ENCODE data around the gene HDAC4. TPM values are rescaled to one million over a fixed set of nuclear protein-coding genes. Genes with fewer than 3 reads are reported as not detected.

HDAC4 gene
- total RNA-seq, 4 donors from 2014 or later, result 68.0 to 123 (median 86.5) TPM

GRCh38 chr2:239012228-239012627 lies 388.6 kb downstream of the HDAC4 start:
- H3K36me3 ChIP-seq, result no peaks in the 10 kb centered on the region
- no peak overlapping the region for H3K27ac ChIP-seq
- TF ChIP-seq POLR2A (IDR thresholded peaks at IDR 0.05), result no peak
- TF ChIP-seq EP300 (IDR thresholded peaks at IDR 0.05), result no peak
- TF ChIP-seq CTCF (IDR thresholded peaks at IDR 0.05), result no peak
- H3K9me3 ChIP-seq, result no peaks in the 10 kb centered on the region
- DNase-seq (ENCODE audit: low spot score in 2 of 2), result no peak
- H3K4me1 ChIP-seq, result peaks cover 0 to 7% (median 0%) of the 10 kb centered on the region in 4 donors
- WGBS, 2 donors, result 86 to 93% methylated on average over 6 to 8 of the region's 9 CpGs
- H3K27me3 ChIP-seq, result peaks cover 0 to 26% of the 10 kb centered on the region in 2 donors
- no peak overlapping the region for H3K4me3 ChIP-seq

GRCh38 chr2:239009589-239009961 lies 391.2 kb downstream of the HDAC4 start:
- Histone ChIP-seq H3K36me3 (no peaks in the 10 kb centered on the region), H3K9me3 (no peaks in the 10 kb centered on the region), H3K4me1 (no peaks in the 10 kb centered on the region), H3K27ac (no peak overlapping the region), H3K4me3 (no peak overlapping the region), H3K27me3 (peaks cover 0 to 10% of the 10 kb centered on the region in 2 donors)
- no peak for TF ChIP-seq EP300 (IDR thresholded peaks at IDR 0.05)
- no peak for TF ChIP-seq CTCF (IDR thresholded peaks at IDR 0.05)
- TF ChIP-seq POLR2A (IDR thresholded peaks at IDR 0.05), result no peak
- WGBS, 2 donors, result 56 to 63% methylated on average over 12 of the region's 12 CpGs
- peak in 1 of 2 donors; percentile 4 for DNase-seq (ENCODE audit: low spot score in 2 of 2)

DNA sequence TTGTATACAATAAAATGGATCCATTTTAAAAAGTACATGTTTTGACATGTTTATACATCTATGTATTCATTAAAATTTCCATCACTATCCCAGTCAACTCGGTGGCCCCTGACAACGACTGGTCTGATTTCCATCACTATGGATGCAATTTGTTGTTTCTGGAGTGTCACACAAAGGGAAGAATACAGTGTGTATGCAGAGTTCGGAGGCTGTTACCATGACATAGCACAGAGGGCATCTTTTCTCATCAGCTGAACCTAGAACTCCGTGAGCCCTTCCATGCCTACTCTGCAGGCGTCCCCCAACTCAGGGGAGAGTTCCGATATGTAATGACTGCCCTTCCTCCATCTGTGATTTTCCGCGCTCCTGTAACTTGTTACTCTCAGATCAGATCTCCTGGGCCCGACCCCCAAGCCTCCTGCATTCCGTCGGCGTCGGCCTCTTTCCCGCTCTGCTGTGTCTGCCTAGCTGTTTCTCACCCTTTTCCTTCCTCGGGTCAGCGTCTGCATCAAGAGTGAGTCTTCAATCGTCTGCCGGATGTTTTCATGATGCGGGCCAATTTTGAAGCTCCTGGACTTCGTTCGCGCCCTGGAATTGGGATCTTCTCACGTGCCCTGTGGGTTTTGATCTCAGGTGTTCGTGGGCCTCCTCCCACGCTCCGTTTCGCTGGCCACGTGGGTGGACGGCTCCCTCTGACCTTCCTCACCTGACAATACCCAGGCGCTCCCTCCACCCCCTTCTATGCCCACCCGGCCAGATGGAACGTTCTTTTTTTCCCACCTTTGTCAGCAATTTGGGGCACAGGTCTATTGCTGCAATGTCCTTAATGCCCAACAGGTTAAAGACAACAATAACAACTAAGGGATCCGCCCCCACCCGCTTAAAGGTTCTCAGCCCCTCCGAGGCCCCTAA lies 391.9 kb downstream of the HDAC4 start:
- Histone ChIP-seq H3K36me3 (no peaks in the 10 kb centered on the region), H3K4me3 (no peak overlapping the region), H3K4me1 (peaks cover 0 to 4% (median under 1%) of the 10 kb centered on the region in 4 donors), H3K27ac (no peak overlapping the region), H3K27me3 (peaks cover 0 to 9% of the 10 kb centered on the region in 2 donors), H3K9me3 (no peaks in the 10 kb centered on the region)
- 66 to 72% methylated on average over 35 of the region's 35 CpGs for WGBS, 2 donors
- peak in 1 of 2 donors; percentile 10 for DNase-seq (ENCODE audit: low spot score in 2 of 2)
- no peak for TF ChIP-seq POLR2A (IDR thresholded peaks at IDR 0.05)
- no peak for TF ChIP-seq EP300 (IDR thresholded peaks at IDR 0.05)
- no peak for TF ChIP-seq CTCF (IDR thresholded peaks at IDR 0.05)

GRCh38 chr2:239008004-239008403 lies 392.8 kb downstream of the HDAC4 start:
- Histone ChIP-seq H3K36me3 (no peaks in the 10 kb centered on the region), H3K4me1 (peaks cover 0 to 13% (median 3%) of the 10 kb centered on the region in 4 donors), H3K27ac (no peak overlapping the region), H3K4me3 (no peak overlapping the region), H3K27me3 (peaks cover 0 to 9% of the 10 kb centered on the region in 2 donors), H3K9me3 (no peaks in the 10 kb centered on the region)
- 85 to 91% methylated on average over 12 of the region's 12 CpGs for WGBS, 2 donors
- peak in 1 of 2 donors; percentile 3 for DNase-seq (ENCODE audit: low spot score in 2 of 2)
- no peak for TF ChIP-seq POLR2A (IDR thresholded peaks at IDR 0.05)
- no peak for TF ChIP-seq EP300 (IDR thresholded peaks at IDR 0.05)
- TF ChIP-seq CTCF (IDR thresholded peaks at IDR 0.05), result no peak

DNA sequence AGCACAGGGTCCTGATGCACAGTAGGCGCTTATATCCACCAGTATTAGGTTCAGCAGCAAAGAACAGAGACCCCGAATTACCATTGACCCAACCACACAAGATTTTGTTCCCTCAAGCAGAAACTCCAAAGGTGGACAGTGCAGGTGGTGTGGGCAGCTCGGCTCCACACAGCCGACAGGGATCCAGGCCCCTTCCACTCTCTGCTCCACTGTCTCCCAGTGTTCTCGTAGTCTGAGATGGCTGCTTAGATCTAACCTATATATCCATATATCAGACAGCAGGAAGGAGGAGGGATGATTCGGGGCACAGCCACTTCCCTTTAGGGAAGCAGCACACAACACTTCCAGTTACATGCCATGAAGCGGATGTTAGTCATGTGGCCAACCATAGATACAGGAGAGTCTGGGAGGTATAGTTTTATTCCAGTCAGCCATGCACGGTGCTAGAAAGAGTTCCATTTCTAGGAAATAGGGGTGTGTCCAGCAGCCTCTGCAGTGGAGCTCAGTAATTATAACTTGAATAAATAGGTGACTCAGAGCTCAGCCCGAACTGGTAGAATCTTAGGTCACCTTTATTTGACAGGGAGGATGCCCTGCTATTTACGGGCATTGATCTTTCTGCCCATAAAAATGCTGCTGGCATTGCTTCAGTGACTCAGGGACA lies 394.1 kb downstream of the HDAC4 start:
- DNase-seq (ENCODE audit: low spot score in 2 of 2), result peak in 1 of 2 donors; percentile 1
- 91 to 93% methylated on average over 9 to 10 of the region's 10 CpGs for WGBS, 2 donors
- Histone ChIP-seq H3K27ac (no peak overlapping the region), H3K36me3 (no peaks in the 10 kb centered on the region), H3K4me3 (no peak overlapping the region), H3K9me3 (peaks cover 0 to 2% (median 0%) of the 10 kb centered on the region in 4 donors), H3K4me1 (peaks cover 0 to 20% (median 3%) of the 10 kb centered on the region in 4 donors), H3K27me3 (peaks cover 0 to 9% of the 10 kb centered on the region in 2 donors)
- TF ChIP-seq CTCF (IDR thresholded peaks at IDR 0.05) (no peak), POLR2A (IDR thresholded peaks at IDR 0.05) (no peak), EP300 (IDR thresholded peaks at IDR 0.05) (no peak)

Data from tibial nerve (tissue), 4 donors.